ENCODE data around the gene LDAH.

The LDAH gene

GRCh38 chr2:20781656-20782265 lies 41.1 kb downstream of the LDAH start:
- no peak for DNase-seq (ENCODE audit: low read depth in 3 of 3, low spot score in 1 of 3)

GRCh38 chr2:20771299-20771698 lies 51.6 kb downstream of the LDAH start:
- DNase-seq (ENCODE audit: low read depth in 3 of 3, low spot score in 1 of 3), result no peak

GRCh38 chr2:20766798-20767644 lies 55.9 kb downstream of the LDAH start:
- no peak for DNase-seq (ENCODE audit: low read depth in 3 of 3, low spot score in 1 of 3)

GRCh38 chr2:20766213-20766612 lies 56.7 kb downstream of the LDAH start:
- no peak for DNase-seq (ENCODE audit: low read depth in 3 of 3, low spot score in 1 of 3)

GRCh38 chr2:20762945-20763683 lies 59.8 kb downstream of the LDAH start:
- DNase-seq (ENCODE audit: low read depth in 3 of 3, low spot score in 1 of 3), result no peak

- no peak for DNase-seq (ENCODE audit: low read depth in 3 of 3, low spot score in 1 of 3)
These were observed 63.4 kb downstream of the LDAH start for GRCh38 chr2:20759487-20759886.

GRCh38 chr2:20758997-20759396 lies 63.9 kb downstream of the LDAH start:
- DNase-seq (ENCODE audit: low read depth in 3 of 3, low spot score in 1 of 3), result no peak

GRCh38 chr2:20757405-20758090 lies 65.4 kb downstream of the LDAH start:
- no peak for DNase-seq (ENCODE audit: low read depth in 3 of 3, low spot score in 1 of 3)

- DNase-seq (ENCODE audit: low read depth in 3 of 3, low spot score in 1 of 3), result no peak
These were observed 67.6 kb downstream of the LDAH start for GRCh38 chr2:20755132-20755800.

GRCh38 chr2:20752293-20752692 lies 70.6 kb downstream of the LDAH start:
- no peak for DNase-seq (ENCODE audit: low read depth in 3 of 3, low spot score in 1 of 3)

GRCh38 chr2:20747317-20747716 lies 75.6 kb downstream of the LDAH start:
- DNase-seq (ENCODE audit: low read depth in 3 of 3, low spot score in 1 of 3), result no peak

GRCh38 chr2:20745924-20746555 lies 76.9 kb downstream of the LDAH start:
- no peak for DNase-seq (ENCODE audit: low read depth in 3 of 3, low spot score in 1 of 3)

- no peak for DNase-seq (ENCODE audit: low read depth in 3 of 3, low spot score in 1 of 3)
These were observed 78.2 kb downstream of the LDAH start for GRCh38 chr2:20744366-20745335.

- DNase-seq (ENCODE audit: low read depth in 3 of 3, low spot score in 1 of 3), result no peak
These were observed 84.1 kb downstream of the LDAH start for GRCh38 chr2:20738772-20739171.

GRCh38 chr2:20737505-20737904 lies 85.4 kb downstream of the LDAH start:
- no peak for DNase-seq (ENCODE audit: low read depth in 3 of 3, low spot score in 1 of 3)

- DNase-seq (ENCODE audit: low read depth in 3 of 3, low spot score in 1 of 3), result no peak
These were observed 94.7 kb downstream of the LDAH start for GRCh38 chr2:20728114-20728758.

- DNase-seq (ENCODE audit: low read depth in 3 of 3, low spot score in 1 of 3), result no peak
These were observed 96.0 kb downstream of the LDAH start for GRCh38 chr2:20726913-20727312.

- DNase-seq (ENCODE audit: low read depth in 3 of 3, low spot score in 1 of 3), result no peak
These were observed 97.1 kb downstream of the LDAH start for GRCh38 chr2:20725782-20726181.
